Kidney (tissue), 14 donors: Measurements from ENCODE around the gene SSC5D. TPM values are rescaled to one million over a fixed set of nuclear protein-coding genes. Genes with fewer than 3 reads are reported as not detected.

Source experiments
- DNase-seq, 5 donors: peaks; one replicate each; pipeline ENCODE4 v3.0.0-alpha.2; 2013 to 2020
- FAIRE-seq: peaks from 2 replicates; lab custom pipeline; 2012; peaks lifted over from hg19 to GRCh38; lab: Jason Lieb, UNC
- H3K27ac ChIP-seq, 2 donors: one replicate each; pipeline ENCODE4 v1.7.0; 2013; ENCODE audit warnings: low read depth in 2 of 2, low read length in 2 of 2, inconsistent platforms in 1 of 2
- H3K27me3 ChIP-seq: one replicate; pipeline ENCODE4 v1.7.1; 2013; ENCODE audit warnings: low read length, inconsistent platforms; ENCODE audit not compliant: control insufficient read depth, insufficient read depth
- H3K36me3 ChIP-seq, 3 donors: one replicate each; pipeline versions ENCODE4 v1.7.0 to v1.7.1; 2013; ENCODE audit warnings: low read length in 3 of 3, control low read depth in 1 of 3, inconsistent platforms in 1 of 3; ENCODE audit not compliant: insufficient read depth in 3 of 3, control insufficient read depth in 2 of 3
- H3K4me1 ChIP-seq, 3 donors: one replicate each; pipeline versions ENCODE4 v1.7.0 to v1.7.1; 2013; ENCODE audit warnings: low read length in 3 of 3, inconsistent platforms in 1 of 3, low read depth in 1 of 3; ENCODE audit not compliant: control insufficient read depth in 2 of 3, insufficient read depth in 2 of 3
- H3K4me3 ChIP-seq, 3 donors: one replicate each; pipeline versions ENCODE4 v1.7.0 to v1.8.1; 2013; ENCODE audit warnings: low read length in 3 of 3, control low read depth in 1 of 3, inconsistent platforms in 1 of 3
- H3K9ac ChIP-seq, 3 donors: one replicate each; pipeline versions ENCODE4 v1.7.0 to v1.7.1; 2013; ENCODE audit warnings: low read length in 3 of 3, control low read depth in 1 of 3, inconsistent platforms in 1 of 3
- H3K9me3 ChIP-seq, 3 donors: one replicate each; pipeline versions ENCODE4 v1.7.0 to v1.7.1; 2013; ENCODE audit warnings: low read length in 3 of 3, control low read depth in 1 of 3, inconsistent platforms in 1 of 3; ENCODE audit not compliant: control insufficient read depth in 2 of 3, insufficient read depth in 1 of 3
- intact Hi-C: fragments of 100-400 bp; cut with DNase I; formaldehyde crosslinking; loops from one replicate; pipeline ENCODE4 v1.11.1; 2022
- polyA plus RNA-seq: library from polyadenylated mRNA; stranded (reverse); fragments of 350-450 nt; fragmentation: Illumina TruSeq; extraction: RNeasy Lipid Tissue Mini Kit (QIAGEN cat#74804); gene quantifications from one replicate; pipeline ENCODE4 v1.2.3, GENCODE V29; 2014; ENCODE audit warnings: low read depth, low replicate concordance; ENCODE audit not compliant: insufficient read depth
- total RNA-seq: library from RNA; stranded (reverse); fragmentation: NEBNext Ultra II Directional; extraction: Animal tissue kit (Norgen Biotek cat#: 25700); gene quantifications from one replicate; pipeline ENCODE4 v1.2.1, GENCODE V29; 2021
- TF ChIP-seq, protein P1 (sequence below): IDR thresholded peaks from 3 replicates; pipeline ENCODE4 v1.5.1; 2012; ENCODE audit warnings: mild to moderate bottlenecking, moderate library complexity, borderline replicate concordance; ENCODE audit not compliant: insufficient read depth; ENCODE audit errors: extremely low read depth
- donor health status: control.
- donor health status: control.
- donor health status: control.
- donor health status: control.
- donor health status: control.
- donor health status: DM: yes; HTN: yes; CAD: no.
- donor health status: Normal renal cell carcinoma (clear cell type).

SSC5D gene
- total and polyA plus RNA-seq, 2 donors from 2014 or later: 2.2 to 9.4 TPM

GRCh38 chr19:55481794-55482155 is 6.5 kb upstream of the SSC5D start:
- no peak for FAIRE-seq
- DNase-seq: peak in 2 of 5 donors; percentile 51 to 83
- Histone ChIP-seq H3K4me1 (peaks cover 0 to 26% (median 17%) of the 10 kb centered on the region in 3 donors), H3K9me3 (no peaks in the 10 kb centered on the region), H3K4me3 (no peak overlapping the region), H3K27me3 (no peaks in the 10 kb centered on the region), H3K9ac (no peak overlapping the region), H3K27ac (no peak overlapping the region), H3K36me3 (no peaks in the 10 kb centered on the region)
- TF ChIP-seq, protein P1, sequence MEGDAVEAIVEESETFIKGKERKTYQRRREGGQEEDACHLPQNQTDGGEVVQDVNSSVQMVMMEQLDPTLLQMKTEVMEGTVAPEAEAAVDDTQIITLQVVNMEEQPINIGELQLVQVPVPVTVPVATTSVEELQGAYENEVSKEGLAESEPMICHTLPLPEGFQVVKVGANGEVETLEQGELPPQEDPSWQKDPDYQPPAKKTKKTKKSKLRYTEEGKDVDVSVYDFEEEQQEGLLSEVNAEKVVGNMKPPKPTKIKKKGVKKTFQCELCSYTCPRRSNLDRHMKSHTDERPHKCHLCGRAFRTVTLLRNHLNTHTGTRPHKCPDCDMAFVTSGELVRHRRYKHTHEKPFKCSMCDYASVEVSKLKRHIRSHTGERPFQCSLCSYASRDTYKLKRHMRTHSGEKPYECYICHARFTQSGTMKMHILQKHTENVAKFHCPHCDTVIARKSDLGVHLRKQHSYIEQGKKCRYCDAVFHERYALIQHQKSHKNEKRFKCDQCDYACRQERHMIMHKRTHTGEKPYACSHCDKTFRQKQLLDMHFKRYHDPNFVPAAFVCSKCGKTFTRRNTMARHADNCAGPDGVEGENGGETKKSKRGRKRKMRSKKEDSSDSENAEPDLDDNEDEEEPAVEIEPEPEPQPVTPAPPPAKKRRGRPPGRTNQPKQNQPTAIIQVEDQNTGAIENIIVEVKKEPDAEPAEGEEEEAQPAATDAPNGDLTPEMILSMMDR: no peak
- intact Hi-C loops: no loop called here

GRCh38 chr19:55482156-55482961 is 5.9 kb upstream of the SSC5D start:
- TF ChIP-seq, protein P1: no peak
- Histone ChIP-seq H3K27me3 (no peaks in the 10 kb centered on the region), H3K9ac (no peak overlapping the region), H3K4me1 (peaks cover 0 to 32% (median 21%) of the 10 kb centered on the region in 3 donors), H3K27ac (no peak overlapping the region), H3K36me3 (no peaks in the 10 kb centered on the region), H3K4me3 (no peak overlapping the region), H3K9me3 (no peaks in the 10 kb centered on the region)
- FAIRE-seq (no peak), DNase-seq (peak in 2 of 5 donors; percentile 45 to 77)
- intact Hi-C loops: no loop called here

DNA sequence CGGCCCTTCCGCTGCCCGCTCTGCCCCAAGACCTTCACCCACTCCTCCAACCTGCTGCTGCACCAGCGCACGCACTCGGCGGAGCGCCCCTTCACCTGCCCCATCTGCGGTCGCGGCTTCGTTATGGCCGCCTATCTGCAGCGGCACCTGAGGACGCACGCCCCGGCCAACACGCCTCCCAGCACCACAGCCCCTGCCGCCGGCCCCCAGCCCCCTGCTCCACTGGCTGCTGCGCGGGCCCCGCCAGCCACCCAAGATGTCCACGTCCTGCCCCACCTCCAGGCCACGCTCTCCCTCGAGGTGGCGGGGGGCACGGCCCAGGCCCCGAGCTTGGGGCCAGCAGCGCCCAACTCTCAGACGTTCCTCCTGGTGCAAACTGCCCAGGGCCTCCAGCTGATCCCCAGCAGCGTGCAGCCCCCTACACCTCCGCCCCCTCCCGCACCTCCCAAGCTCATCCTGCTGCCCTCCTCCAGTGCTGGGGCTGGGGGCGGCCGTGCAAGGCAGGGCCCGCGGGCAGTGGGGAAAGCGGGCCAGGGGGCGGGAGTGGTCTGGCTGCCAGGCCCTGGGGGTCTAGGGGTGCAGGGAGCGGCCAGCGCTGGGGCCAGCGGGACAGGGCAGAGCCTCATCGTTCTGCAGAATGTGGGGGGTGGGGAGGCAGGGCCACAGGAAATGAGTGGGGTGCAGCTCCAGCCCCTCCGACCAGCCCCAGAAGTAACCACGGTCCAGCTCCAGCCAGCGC is 5.1 kb upstream of the SSC5D start:
- intact Hi-C loops: no loop called here
- no peak overlapping the region for H3K4me3 ChIP-seq
- no peak overlapping the region for H3K27ac ChIP-seq
- H3K4me1 ChIP-seq: peaks cover 0 to 31% (median 15%) of the 10 kb centered on the region in 3 donors
- no peaks in the 10 kb centered on the region for H3K36me3 ChIP-seq
- H3K9me3 ChIP-seq: no peaks in the 10 kb centered on the region
- no peak overlapping the region for H3K9ac ChIP-seq
- TF ChIP-seq, protein P1: no peak
- FAIRE-seq (no peak), DNase-seq (no peak)
- H3K27me3 ChIP-seq: no peaks in the 10 kb centered on the region
